ENCODE measurements around the gene PNPLA6. TPM values are rescaled to one million over a fixed set of nuclear protein-coding genes. Genes with fewer than 3 reads are reported as not detected.

Gene PNPLA6
- total and polyA plus RNA-seq, 2 of the 13 experiments (the other 11 are each of a cell fraction or from before 2014, with no cell fraction given), result 24.9 to 28.2 TPM

GRCh38 chr19:7535047-7535997 lies at the start of gene PNPLA6 (continued):
- no peak for TF ChIP-seq ZNF329 (CRISPR knock-in tag; IDR thresholded peaks at IDR 0.05; ENCODE audit: low read depth)
- no peak for TF ChIP-seq MAFG (CRISPR knock-in tag; IDR thresholded peaks at IDR 0.05)
- TF ChIP-seq POGZ (CRISPR knock-in tag; IDR thresholded peaks at IDR 0.05), result peak; percentile 71
- peak; percentile 36; the same call in 1 of the 2 replicates for TF ChIP-seq ZNF138 (CRISPR knock-in tag; IDR thresholded peaks at IDR 0.05; ENCODE audit: low read depth)
- no peak for TF ChIP-seq ZNF609 (CRISPR knock-in tag; IDR thresholded peaks at IDR 0.05; ENCODE audit: borderline replicate concordance)
- TF ChIP-seq ZMAT5 (CRISPR knock-in tag; IDR thresholded peaks at IDR 0.05; ENCODE audit: borderline replicate concordance, low read depth), result no peak
- TF ChIP-seq ZNF260 (CRISPR knock-in tag; IDR thresholded peaks at IDR 0.05; ENCODE audit: borderline replicate concordance, low read depth), result no peak
- peak; percentile 65; the same call in 1 of the 2 replicates for TF ChIP-seq NKX3-1 (CRISPR knock-in tag; IDR thresholded peaks at IDR 0.05)
- 0 out of 2 replicates have a peak, but pooled peaks have one; percentile 8 for TF ChIP-seq RFX3 (CRISPR knock-in tag; IDR thresholded peaks at IDR 0.05)
- TF ChIP-seq, protein P1, sequence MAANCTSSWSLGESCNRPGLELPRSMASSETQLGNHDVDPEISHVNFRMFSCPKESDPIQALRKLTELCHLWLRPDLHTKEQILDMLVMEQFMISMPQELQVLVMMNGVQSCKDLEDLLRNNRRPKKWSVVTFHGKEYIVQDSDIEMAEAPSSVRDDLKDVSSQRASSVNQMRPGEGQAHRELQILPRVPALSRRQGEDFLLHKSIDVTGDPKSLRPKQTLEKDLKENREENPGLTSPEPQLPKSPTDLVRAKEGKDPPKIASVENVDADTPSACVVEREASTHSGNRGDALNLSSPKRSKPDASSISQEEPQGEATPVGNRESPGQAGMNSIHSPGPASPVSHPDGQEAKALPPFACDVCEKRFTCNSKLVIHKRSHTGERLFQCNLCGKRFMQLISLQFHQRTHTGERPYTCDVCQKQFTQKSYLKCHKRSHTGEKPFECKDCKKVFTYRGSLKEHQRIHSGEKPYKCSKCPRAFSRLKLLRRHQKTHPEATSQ (CRISPR knock-in tag; IDR thresholded peaks at IDR 0.05; ENCODE audit: borderline replicate concordance), result no peak
- TF ChIP-seq ZNF616 (CRISPR knock-in tag; IDR thresholded peaks at IDR 0.05; ENCODE audit: low read depth), result 0 out of 2 replicates have a peak, but pooled peaks have one; percentile 28
- TF ChIP-seq ZNF75D (CRISPR knock-in tag; IDR thresholded peaks at IDR 0.05; ENCODE audit: borderline replicate concordance), result no peak
- peak; percentile 98 for TF ChIP-seq ZMYM3 (CRISPR knock-in tag; IDR thresholded peaks at IDR 0.05)
- no peak; the same call in 1 of the 2 replicates for TF ChIP-seq ZNF839 (CRISPR knock-in tag; IDR thresholded peaks at IDR 0.05; ENCODE audit: borderline replicate concordance)
- 0 out of 2 replicates have a peak, but pooled peaks have one; percentile 10 for TF ChIP-seq ZNF292 (CRISPR knock-in tag; IDR thresholded peaks at IDR 0.05; ENCODE audit: borderline replicate concordance, low read depth)
- TF ChIP-seq TBX3 (IDR thresholded peaks at IDR 0.05; ENCODE audit: borderline replicate concordance), result no peak
- no peak for TF ChIP-seq GPBP1L1 (CRISPR knock-in tag; IDR thresholded peaks at IDR 0.05)
- TF ChIP-seq IRX3 (CRISPR knock-in tag; IDR thresholded peaks at IDR 0.05; ENCODE audit: borderline replicate concordance, low read depth), result no peak
- TF ChIP-seq NCOA5 (CRISPR knock-in tag; IDR thresholded peaks at IDR 0.05), result no peak
- TF ChIP-seq NFE2L1 (CRISPR knock-in tag; IDR thresholded peaks at IDR 0.05; ENCODE audit: borderline replicate concordance), result no peak

All from HepG2 (cell line).